GM18526 (cell line): ENCODE data around the gene GRAMD4.

Experiments used
- POLR2A ChIP-seq: IDR thresholded peaks from 3 replicates; pipeline ENCODE4 v1.6.1; 2011; ENCODE audit not compliant: insufficient read length; ENCODE audit errors: extremely low read depth

Gene GRAMD4

DNA sequence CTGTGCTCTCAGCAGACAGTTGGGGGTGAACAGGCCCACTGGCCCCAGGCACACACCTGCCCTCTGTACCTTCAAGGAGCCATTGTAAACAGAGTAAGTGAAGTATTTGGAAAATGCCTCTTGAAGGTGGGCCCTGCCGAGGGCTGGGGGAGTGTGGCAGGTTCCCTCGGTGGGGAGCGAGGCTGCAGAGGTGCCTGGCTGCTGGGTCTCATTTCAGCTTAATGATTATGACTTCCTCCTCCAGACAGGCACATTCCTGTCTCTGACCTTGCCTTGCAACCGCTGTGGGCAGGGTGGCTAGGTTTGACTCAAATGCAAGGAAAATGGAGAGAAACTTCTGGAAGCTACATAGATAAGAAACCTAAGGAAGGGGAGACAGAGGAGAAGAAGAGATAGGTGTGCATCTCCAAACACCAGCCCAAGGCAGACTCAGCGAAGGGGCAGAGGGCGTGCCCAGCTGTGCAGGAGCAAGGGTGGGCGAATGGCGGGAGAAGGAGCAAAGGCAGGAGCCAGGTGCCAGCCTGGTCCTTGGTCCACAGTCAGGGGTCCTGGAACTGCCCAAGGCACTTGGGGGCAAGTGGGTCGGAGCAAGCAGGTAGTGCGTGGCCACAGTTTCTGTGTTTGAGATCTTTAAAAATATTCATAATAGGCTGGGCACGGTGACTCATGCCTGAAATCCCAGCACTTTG lies 14.0 kb downstream of the GRAMD4 start:
- no peak for TF ChIP-seq POLR2A

GRCh38 chr22:46635756-46636155 lies 15.6 kb downstream of the GRAMD4 start:
- TF ChIP-seq POLR2A = no peak

GRCh38 chr22:46636221-46637002 lies 16.2 kb downstream of the GRAMD4 start:
- TF ChIP-seq POLR2A = no peak

GRCh38 chr22:46637711-46638600 lies 17.8 kb downstream of the GRAMD4 start:
- TF ChIP-seq POLR2A = no peak

DNA sequence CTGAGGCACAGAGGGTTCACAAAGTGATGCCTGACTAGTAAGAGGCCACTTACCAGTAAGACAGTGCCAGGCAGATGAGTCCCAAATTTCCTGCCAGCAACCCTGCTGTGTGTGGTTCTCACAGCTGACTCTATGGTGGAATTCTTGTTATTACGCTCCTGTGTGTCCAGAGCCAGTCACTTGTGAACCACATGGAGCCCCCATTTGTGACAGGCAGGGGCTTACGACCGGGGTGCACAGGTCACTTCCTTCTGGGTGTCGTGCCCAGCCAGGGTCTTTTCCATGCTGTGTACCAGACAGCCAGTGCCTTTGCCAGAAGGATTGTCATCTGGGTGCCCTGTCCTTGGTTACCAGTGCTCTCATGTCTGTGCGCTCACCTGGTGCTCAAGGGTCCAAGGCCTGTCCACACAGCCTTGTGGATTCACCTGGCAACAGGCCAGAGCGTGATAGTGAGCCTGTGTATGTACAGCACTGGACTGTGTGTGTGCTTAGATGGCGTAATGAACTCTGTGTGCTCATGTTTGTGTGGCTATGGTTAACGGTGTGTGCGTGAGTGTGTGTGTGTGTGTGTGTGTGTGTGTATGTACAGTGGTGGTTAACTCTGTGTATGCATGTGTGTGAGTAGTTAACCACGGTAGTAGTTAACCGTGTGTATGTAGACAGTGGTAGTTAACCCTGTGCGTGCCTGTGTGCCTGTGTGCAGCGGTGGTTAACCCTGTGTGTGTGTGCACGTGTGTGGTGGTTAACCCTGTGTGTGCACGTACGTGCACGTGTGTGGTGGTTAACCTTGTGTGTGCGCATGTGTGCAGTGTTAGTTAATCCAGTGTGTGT lies 18.6 kb downstream of the GRAMD4 start:
- TF ChIP-seq POLR2A = no peak

DNA sequence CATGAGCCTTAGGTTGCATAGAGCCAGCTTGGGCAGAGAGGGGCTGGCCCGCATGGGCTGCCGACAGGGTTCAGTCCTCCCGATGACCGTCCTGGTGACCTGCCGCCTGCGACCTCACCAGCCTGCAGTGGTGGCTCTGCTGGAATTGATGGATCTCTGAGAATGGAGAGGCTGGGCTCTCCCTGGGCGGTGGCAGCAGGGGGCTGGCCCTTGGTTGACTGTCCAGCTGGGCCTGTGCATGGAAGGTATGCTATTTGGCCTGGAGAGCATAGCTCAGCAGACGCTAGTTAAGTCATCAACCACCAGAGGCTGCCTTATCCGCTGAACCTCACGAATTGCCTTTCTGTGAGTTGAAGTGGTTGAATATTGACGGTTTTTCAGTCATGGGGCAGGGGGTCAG lies 19.7 kb downstream of the GRAMD4 start:
- TF ChIP-seq POLR2A = no peak

- TF ChIP-seq POLR2A = no peak
Measured at GRCh38 chr22:46640293-46641055, 20.3 kb downstream of the GRAMD4 start.

GRCh38 chr22:46641811-46642266 lies 21.7 kb downstream of the GRAMD4 start:
- no peak for TF ChIP-seq POLR2A

- TF ChIP-seq POLR2A = no peak
Measured at GRCh38 chr22:46646531-46647215, 26.5 kb downstream of the GRAMD4 start.

DNA sequence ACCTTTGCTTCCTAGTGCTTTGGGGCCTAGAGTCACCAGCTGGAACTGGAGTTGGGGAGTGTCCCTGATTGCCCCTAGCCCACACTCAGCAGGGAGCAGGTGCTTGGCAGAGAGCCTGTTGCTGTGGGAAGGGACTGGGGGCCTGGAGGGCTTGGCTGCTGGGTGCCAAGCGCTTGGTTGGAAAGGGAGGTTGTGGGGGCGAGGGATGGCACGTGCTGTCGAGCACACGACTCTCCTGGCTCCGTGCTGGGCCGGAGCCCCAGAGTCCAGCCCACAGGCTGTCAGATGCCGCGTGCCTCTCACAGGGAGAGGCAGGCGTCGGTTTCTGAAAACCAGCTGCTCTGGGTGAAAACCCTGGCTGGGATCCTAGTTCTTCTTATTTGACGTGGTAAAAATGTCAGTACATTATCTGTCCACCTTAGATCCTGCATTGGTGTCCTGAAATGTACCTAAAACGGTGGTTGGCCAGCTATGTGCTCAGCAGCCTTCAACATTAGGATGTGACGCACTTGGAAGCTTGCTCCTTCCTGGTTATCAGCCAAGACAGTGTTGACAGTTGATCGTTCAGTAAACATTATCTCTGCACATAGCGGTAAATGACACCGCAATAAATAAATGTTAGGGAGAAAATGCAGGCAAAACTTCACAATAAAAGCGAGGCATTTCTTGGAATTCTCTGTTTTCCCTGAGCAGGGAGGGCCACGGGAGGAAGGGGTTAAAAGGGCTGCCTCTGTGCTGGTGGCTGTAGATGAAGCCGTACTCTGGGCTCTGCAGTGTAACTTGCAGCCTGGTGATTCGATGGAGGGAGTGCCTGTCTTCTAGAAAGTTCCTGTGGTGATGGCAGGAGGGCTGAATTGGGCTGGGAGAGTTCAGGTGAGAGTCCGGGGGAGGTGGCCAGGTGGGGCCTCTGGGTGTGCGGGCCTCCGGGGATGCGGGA lies 29.2 kb downstream of the GRAMD4 start:
- TF ChIP-seq POLR2A = no peak

GRCh38 chr22:46650078-46650810 lies 30.1 kb downstream of the GRAMD4 start:
- no peak for TF ChIP-seq POLR2A

DNA sequence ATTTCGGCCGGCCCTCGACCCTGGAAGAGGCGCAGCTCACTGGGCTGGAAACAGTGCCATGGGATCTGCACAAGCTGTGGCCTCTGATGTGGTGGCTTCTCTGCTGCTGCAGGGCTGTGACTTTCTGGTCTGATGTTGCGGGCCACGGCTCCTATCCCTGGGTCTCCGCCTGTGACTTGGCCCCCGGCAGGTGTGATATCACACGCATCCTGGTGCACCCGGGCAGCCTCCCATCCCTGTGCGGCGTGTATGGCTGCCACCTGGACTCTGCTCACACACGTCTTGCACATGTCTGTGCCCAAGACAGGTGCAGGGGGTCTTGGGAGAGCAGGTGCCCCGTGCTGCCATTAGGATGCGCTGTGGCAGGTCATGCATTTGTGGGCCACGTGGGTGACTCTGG lies 31.1 kb downstream of the GRAMD4 start:
- TF ChIP-seq POLR2A = no peak
